KMS-11 (cell line): Measurements from ENCODE around the gene SINHCAF.

Source experiments
- H2AFZ ChIP-seq: fragments of 200-600 bp; sonication (generic); 2 replicates; pipeline ENCODE4 v1.6.1; 2016; ENCODE audit warnings: antibody characterized with exemption, mixed run types, low read depth
- H3K27ac ChIP-seq: fragments of 200-600 bp; sonication (generic); 2 replicates; pipeline ENCODE4 v1.6.1; 2016; ENCODE audit warnings: mild to moderate bottlenecking, mixed run types
- H3K27me3 ChIP-seq: fragments of 200-600 bp; sonication (generic); 2 replicates; pipeline ENCODE4 v1.6.1; 2017; ENCODE audit warnings: mild to moderate bottlenecking, low read depth, mixed run types, moderate library complexity; ENCODE audit not compliant: insufficient read depth
- H3K36me3 ChIP-seq: fragments of 200-600 bp; sonication (generic); 2 replicates; pipeline ENCODE4 v1.6.1; 2017; ENCODE audit warnings: mild to moderate bottlenecking, mixed run types; ENCODE audit not compliant: insufficient read depth
- H3K4me1 ChIP-seq: fragments of 200-600 bp; sonication (generic); 2 replicates; pipeline ENCODE4 v1.6.1; 2016; ENCODE audit warnings: mild to moderate bottlenecking, low read depth, mixed run types; ENCODE audit not compliant: poor library complexity, severe bottlenecking
- H3K4me2 ChIP-seq: fragments of 200-600 bp; sonication (generic); 2 replicates; pipeline ENCODE4 v1.7.0; 2016; ENCODE audit warnings: mild to moderate bottlenecking, mixed run types
- H3K4me3 ChIP-seq: fragments of 200-600 bp; sonication (generic); IDR thresholded peaks from 2 replicates; pipeline ENCODE4 v1.6.1; 2017; ENCODE audit warnings: low read depth, low read length, mixed read lengths; ENCODE audit not compliant: insufficient read depth
- H3K79me2 ChIP-seq: fragments of 200-600 bp; sonication (generic); 2 replicates; pipeline ENCODE4 v1.6.1; 2016; ENCODE audit warnings: low read depth, mixed run types; ENCODE audit not compliant: insufficient read depth
- H3K9ac ChIP-seq: fragments of 200-600 bp; sonication (generic); 2 replicates; pipeline ENCODE4 v1.6.1; 2016; ENCODE audit warnings: mild to moderate bottlenecking, mixed run types
- H4K20me1 ChIP-seq: fragments of 200-600 bp; sonication (generic); 2 replicates; pipeline ENCODE4 v1.6.1; 2016; ENCODE audit warnings: mild to moderate bottlenecking, mixed run types; ENCODE audit not compliant: insufficient read depth
- CTCF ChIP-seq: fragments of 200-600 bp; sonication (generic); conservative IDR thresholded peaks from 2 replicates; pipeline ENCODE4 v1.6.1; 2017; ENCODE audit warnings: low read depth, mild to moderate bottlenecking, antibody characterized with exemption, low read length, moderate library complexity, mixed read lengths

SINHCAF gene

DNA sequence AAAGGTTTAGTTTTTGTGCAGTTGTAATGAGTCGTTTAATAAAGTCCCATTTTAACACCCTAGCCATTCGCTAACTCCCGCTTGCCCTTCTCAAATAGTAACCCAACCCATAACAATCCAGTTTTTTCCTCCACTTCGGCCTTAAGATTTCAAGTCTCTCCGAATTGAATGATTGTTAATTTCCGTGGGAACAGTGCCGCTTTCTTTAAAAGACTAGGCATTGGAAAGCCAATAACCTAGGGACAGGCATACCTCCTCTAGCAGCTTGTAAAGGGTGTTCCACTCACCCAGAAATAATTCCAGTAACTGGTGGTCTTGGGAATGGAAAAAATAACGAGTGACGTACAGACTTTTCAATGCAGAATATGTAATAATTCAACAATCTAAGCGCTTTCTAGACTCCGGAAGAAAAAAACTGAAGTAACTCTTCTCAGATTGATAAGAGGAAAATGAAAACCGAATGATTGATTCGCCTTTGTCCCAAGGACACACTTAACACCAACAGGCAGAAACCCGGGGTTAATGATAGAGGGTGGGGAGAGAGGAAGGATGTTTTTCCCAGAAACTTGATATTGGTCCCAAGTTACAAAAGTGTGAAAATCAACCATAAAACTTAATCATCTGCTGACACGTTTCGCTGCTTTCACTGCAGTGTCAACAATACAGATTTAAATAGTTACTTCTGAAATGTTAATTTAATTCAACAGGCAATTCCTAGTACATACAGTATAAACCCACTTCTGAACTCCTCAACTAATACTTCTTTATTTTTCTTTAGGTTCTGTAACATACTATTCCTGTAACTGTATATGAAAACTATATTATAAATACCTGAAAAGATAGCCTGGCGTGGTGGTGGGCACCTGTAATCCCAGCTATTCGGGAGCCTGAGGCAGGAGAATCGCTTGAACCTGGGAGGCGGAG lies 1.0 kb upstream of the SINHCAF start:
- Histone ChIP-seq H3K4me2 (peak overlapping the region; percentile 62), H3K9ac (peak overlapping the region; percentile 97), H2AFZ (peak overlapping the region; percentile 67), H3K4me1 (peaks cover 18% of the 10 kb centered on the region), H4K20me1 (peaks cover 13% of the 10 kb centered on the region), H3K79me2 (peaks cover 38% of the 10 kb centered on the region), H3K36me3 (no peaks in the 10 kb centered on the region), H3K27ac (no peak overlapping the region), H3K4me3 (peak overlapping the region; percentile 11), H3K27me3 (no peaks in the 10 kb centered on the region)
- no peak for TF ChIP-seq CTCF

DNA sequence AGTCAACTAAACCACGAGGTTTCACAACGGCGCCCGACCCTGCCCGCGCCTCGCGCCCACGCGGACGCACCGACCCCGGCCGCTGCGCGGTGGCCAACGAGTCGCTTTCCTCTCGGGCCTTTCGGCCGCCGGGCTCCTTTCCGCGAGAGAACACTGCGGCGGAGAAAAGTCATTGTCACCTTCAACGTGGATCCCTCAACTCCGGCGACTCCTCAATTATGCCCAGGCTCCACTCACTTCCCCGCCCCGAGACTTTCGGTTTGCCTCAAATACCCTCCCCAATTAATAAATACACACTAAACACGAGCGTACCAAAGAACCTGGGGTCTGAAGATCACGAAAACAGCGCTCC lies 450 bp downstream of the SINHCAF start:
- H3K27me3 ChIP-seq = no peaks in the 10 kb centered on the region
- peak overlapping the region; percentile 97 for H3K27ac ChIP-seq
- peak overlapping the region; percentile 97 for H3K9ac ChIP-seq
- TF ChIP-seq CTCF = no peak
- H2AFZ ChIP-seq = peak overlapping the region; percentile 48
- peaks cover 33% of the 10 kb centered on the region for H3K4me1 ChIP-seq
- H3K4me2 ChIP-seq = peak overlapping the region; percentile 100
- H3K79me2 ChIP-seq = peaks cover 53% of the 10 kb centered on the region
- H4K20me1 ChIP-seq = peaks cover 27% of the 10 kb centered on the region
- no peaks in the 10 kb centered on the region for H3K36me3 ChIP-seq
- no peak overlapping the region for H3K4me3 ChIP-seq

GRCh38 chr12:31324845-31325523 lies 966 bp downstream of the SINHCAF start:
- TF ChIP-seq CTCF = no peak
- Histone ChIP-seq H3K27ac (peak overlapping the region; percentile 97), H3K9ac (peak overlapping the region; percentile 97), H3K4me2 (peak overlapping the region; percentile 100), H3K4me1 (peaks cover 38% of the 10 kb centered on the region), H3K27me3 (no peaks in the 10 kb centered on the region), H3K79me2 (peaks cover 58% of the 10 kb centered on the region), H4K20me1 (peaks cover 32% of the 10 kb centered on the region), H2AFZ (peak overlapping the region; percentile 48), H3K4me3 (no peak overlapping the region), H3K36me3 (no peaks in the 10 kb centered on the region)

- TF ChIP-seq CTCF = no peak
These were observed 1.7 kb downstream of the SINHCAF start for GRCh38 chr12:31324116-31324844.

More at GRCh38 chr12:31324116-31324844, 1.7 kb downstream of the SINHCAF start:
- Histone ChIP-seq H2AFZ (peak overlapping the region; percentile 48), H3K4me3 (no peak overlapping the region), H4K20me1 (peaks cover 39% of the 10 kb centered on the region), H3K27ac (peak overlapping the region; percentile 97), H3K79me2 (peaks cover 65% of the 10 kb centered on the region), H3K4me2 (peak overlapping the region; percentile 100), H3K9ac (peak overlapping the region; percentile 97), H3K27me3 (no peaks in the 10 kb centered on the region), H3K36me3 (no peaks in the 10 kb centered on the region), H3K4me1 (peaks cover 45% of the 10 kb centered on the region)
